ENCODE results near the gene DNAH10. TPM values are rescaled to one million over a fixed set of nuclear protein-coding genes. Genes with fewer than 3 reads are reported as not detected.

DNAH10 gene
- total and polyA plus RNA-seq, 11 donors: 0.04 to 0.45 (median 0.23) TPM; not detected in 4

GRCh38 chr12:123956249-123956648 is 194.1 kb downstream of the DNAH10 start:
- no peaks in the 10 kb centered on the region for H3K27me3 ChIP-seq
- TF ChIP-seq POLR2A (IDR thresholded peaks at IDR 0.05) (no peak), CTCF (IDR thresholded peaks at IDR 0.05) (no peak)
- ATAC-seq (no peak), DNase-seq (no peak)
- no peaks in the 10 kb centered on the region for H3K9me3 ChIP-seq
- H3K27ac ChIP-seq: peak overlapping the region in 1 of 12 donors; percentile 20
- peaks cover 0 to 2% (median 0%) of the 10 kb centered on the region in 9 donors for H3K36me3 ChIP-seq
- H3K4me1 ChIP-seq: peaks cover 0 to 54% (median 23%) of the 10 kb centered on the region in 12 donors
- 89 to 94% (median 92%) methylated on average over 9 of the region's 9 CpGs for WGBS, 4 donors
- H3K4me3 ChIP-seq: no peak overlapping the region
- intact Hi-C loops (cut with DNase I): no loop called here

GRCh38 chr12:123957196-123957595 is 195.1 kb downstream of the DNAH10 start:
- TF ChIP-seq CTCF (IDR thresholded peaks at IDR 0.05) (no peak), POLR2A (IDR thresholded peaks at IDR 0.05) (no peak)
- 84 to 90% (median 89%) methylated on average over 3 of the region's 3 CpGs for WGBS, 4 donors
- Histone ChIP-seq H3K4me1 (peaks cover 0 to 54% (median 20%) of the 10 kb centered on the region in 12 donors), H3K27me3 (no peaks in the 10 kb centered on the region), H3K4me3 (no peak overlapping the region), H3K9me3 (no peaks in the 10 kb centered on the region), H3K36me3 (peaks cover 0 to 2% (median 0%) of the 10 kb centered on the region in 9 donors), H3K27ac (peak overlapping the region in 1 of 12 donors; percentile 20)
- intact Hi-C loops (cut with DNase I): no loop called here
- DNase-seq (no peak), ATAC-seq (no peak)

GRCh38 chr12:123958462-123958861 is 196.4 kb downstream of the DNAH10 start:
- no peaks in the 10 kb centered on the region for H3K9me3 ChIP-seq
- peak overlapping the region; percentile 9 to 73 (median 58) for H3K27ac ChIP-seq
- peaks cover 0 to 58% (median 14%) of the 10 kb centered on the region in 12 donors for H3K4me1 ChIP-seq
- ATAC-seq (peak; percentile 87 to 91 (median 87)), DNase-seq (peak in 3 of 5 donors; percentile 38 to 75 (median 57))
- peaks cover 0 to 2% (median 0%) of the 10 kb centered on the region in 9 donors for H3K36me3 ChIP-seq
- H3K27me3 ChIP-seq: no peaks in the 10 kb centered on the region
- TF ChIP-seq POLR2A (IDR thresholded peaks at IDR 0.05) (no peak), CTCF (IDR thresholded peaks at IDR 0.05) (no peak)
- 56 to 73% (median 69%) methylated on average over 8 of the region's 8 CpGs for WGBS, 4 donors
- intact Hi-C loops (cut with DNase I): no loop called here
- H3K4me3 ChIP-seq: no peak overlapping the region

GRCh38 chr12:123958876-123959275 is 196.8 kb downstream of the DNAH10 start:
- no peak for DNase-seq
- WGBS, 4 donors: 81 to 84% (median 84%) methylated on average over 9 of the region's 9 CpGs
- intact Hi-C loops (cut with DNase I): no loop called here
- no peak for TF ChIP-seq CTCF (IDR thresholded peaks at IDR 0.05)
- TF ChIP-seq POLR2A (IDR thresholded peaks at IDR 0.05): no peak
- Histone ChIP-seq H3K4me1 (peaks cover 0 to 56% (median 12%) of the 10 kb centered on the region in 12 donors), H3K4me3 (no peak overlapping the region), H3K27me3 (no peaks in the 10 kb centered on the region), H3K9me3 (no peaks in the 10 kb centered on the region), H3K27ac (peak overlapping the region in 11 of 12 donors; percentile 15 to 73 (median 59)), H3K36me3 (peaks cover 0 to 2% (median 0%) of the 10 kb centered on the region in 9 donors)
- ATAC-seq: no peak
